ENCODE data around the gene MINK1. TPM values are rescaled to one million over a fixed set of nuclear protein-coding genes. Genes with fewer than 3 reads are reported as not detected.

Gene MINK1
- total and polyA plus RNA-seq, 10 of the 15 experiments (the other 5 are each of a cell fraction or from before 2014, with no cell fraction given) = 0.08 to 55.6 (median 15.0) TPM

DNA sequence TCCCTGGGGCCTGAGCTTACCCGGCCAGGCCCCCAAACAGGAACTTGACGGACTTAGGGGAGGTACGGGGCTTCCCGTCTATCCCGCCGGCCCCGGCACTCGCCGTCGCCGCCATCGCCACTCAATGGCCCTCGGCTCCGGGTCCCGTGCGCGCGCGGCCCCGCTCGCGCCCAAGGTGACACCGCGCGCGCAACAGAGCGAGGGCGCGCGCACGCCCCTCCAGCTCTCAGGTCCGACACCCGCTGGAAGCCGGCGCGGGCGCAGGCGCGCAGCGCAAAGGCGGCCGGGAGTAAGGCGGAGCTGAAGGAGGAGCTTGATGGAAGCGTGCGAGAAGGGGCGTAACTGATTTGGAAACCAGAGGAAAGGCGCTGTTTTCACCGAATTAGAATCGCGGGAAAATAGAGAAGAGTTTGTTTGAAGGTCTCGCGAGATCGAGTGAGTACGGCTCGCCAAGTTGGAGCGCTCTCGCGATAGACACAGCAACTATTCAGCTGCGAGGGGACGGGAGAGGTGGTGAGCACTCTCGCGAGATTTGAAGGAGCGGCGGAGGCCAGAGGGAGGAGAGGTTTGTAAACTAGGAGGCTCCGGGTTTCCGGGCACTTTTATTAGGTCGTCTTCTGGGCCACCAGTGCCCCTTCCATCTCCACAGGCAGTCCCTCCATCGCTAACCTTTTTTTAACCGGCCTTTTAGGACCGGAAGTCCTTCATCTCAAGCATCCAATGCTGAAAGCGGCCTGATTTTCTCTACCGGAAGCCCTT lies 106.8 kb downstream of the MINK1 start, which contains the start of the genes RNF167 and SLC25A11 (continued):
- TF ChIP-seq BCLAF1 (IDR thresholded peaks at IDR 0.05) (no peak), SMAD1 (IDR thresholded peaks at IDR 0.05; ENCODE audit: low read depth, partially characterized antibody) (peak; percentile 78), SUPT20H (IDR thresholded peaks at IDR 0.05; ENCODE audit: borderline replicate concordance, control insufficient read depth, low read depth, low read length) (no peak), NFXL1 (IDR thresholded peaks at IDR 0.05; ENCODE audit: borderline replicate concordance) (no peak)

DNA sequence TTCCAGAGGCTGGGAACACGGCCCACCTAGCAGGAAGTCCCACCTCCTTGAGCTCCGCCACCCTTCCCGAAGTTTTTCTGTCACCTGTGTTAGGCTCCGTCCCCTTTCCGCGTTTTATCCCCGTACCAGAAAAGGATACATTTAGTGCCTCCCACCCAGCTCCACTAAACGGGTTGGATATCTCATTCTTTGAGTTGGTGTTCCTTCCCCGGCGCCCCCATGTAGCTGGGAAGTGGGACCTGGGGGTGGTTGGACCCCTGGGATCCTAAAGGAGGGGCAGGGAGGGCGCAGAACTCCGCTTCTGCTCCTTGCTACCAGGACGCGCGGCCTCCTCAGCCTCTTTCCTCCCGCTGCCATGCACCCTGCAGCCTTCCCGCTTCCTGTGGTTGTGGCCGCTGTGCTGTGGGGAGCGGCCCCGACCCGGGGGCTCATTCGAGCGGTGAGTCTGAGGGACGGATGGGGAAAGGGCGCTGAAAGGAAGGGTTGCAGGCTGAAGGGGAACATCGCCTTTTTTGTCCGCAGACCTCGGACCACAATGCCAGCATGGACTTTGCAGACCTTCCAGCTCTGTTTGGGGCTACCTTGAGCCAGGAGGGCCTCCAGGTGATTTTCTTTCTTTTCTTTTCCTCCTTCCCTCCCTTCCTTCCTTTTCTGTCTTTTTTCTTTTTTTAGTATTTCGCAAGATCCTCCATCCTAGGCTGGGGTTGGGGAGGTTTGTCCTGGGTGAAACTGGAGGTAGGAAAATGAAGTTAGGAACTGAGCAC lies 107.6 kb downstream of the MINK1 start:
- ChIA-PET POLR2A (interaction anchor here (1.0 to 17.5 kb wide), 9 partner anchors 8 to 56 kb away, joined by 3 to 272 read pairs (median 8); partner anchors contain the start of genes CAMTA2, ENO3, INCA1 and KIF1C), CTCF (interaction anchor here (1.1 to 3.5 kb wide), 4 partner anchors 13 to 31 kb away, joined by 4 to 28 read pairs (median 11); partner anchors contain the start of gene SPAG7), RAD21 (ENCODE audit: unreplicated experiment) (interaction anchor here (0.8 to 2.8 kb wide), 11 partner anchors 8 to 385 kb away, joined by 3 to 31 read pairs (median 6); partner anchors contain the start of genes ARRB2, CHRNE, ENO3 and INCA1), SMC1A (ENCODE audit: uncharacterized antibody, unreplicated experiment) (interaction anchor here (0.9 to 4.5 kb wide), 9 partner anchors 12 to 316 kb away, joined by 3 to 38 read pairs (median 4); partner anchors contain the start of genes CAMTA2, CHRNE, ENO3 and SPAG7)
- Histone ChIP-seq H3K27me3 (replicated peaks in 1 of 2; ENCODE audit: control insufficient read depth in 2 of 2, insufficient read depth in 2 of 2, low read length in 1 of 2) (no peaks in the 10 kb centered on the region), H3K9me3 (replicated peaks; ENCODE audit: control insufficient read depth, insufficient read depth, low read length) (no peaks in the 10 kb centered on the region), H3K9ac (ENCODE audit: control insufficient read depth, insufficient read depth, low read length) (peak overlapping the region; percentile 98), H2AFZ (ENCODE audit: control insufficient read depth, low read depth, low read length) (peak overlapping the region; percentile 45), H3K4me3 (peak overlapping the region; percentile 85), H3K36me3 (ENCODE audit: control insufficient read depth in 2 of 2, insufficient read depth in 2 of 2, low read length in 1 of 2) (peaks cover 14 to 28% of the 10 kb centered on the region in 2 experiments), H3K79me2 (ENCODE audit: control insufficient read depth, insufficient read depth, low read length) (peaks cover 75% of the 10 kb centered on the region), H3K4me2 (ENCODE audit: control insufficient read depth, insufficient read depth) (peak overlapping the region; percentile 55), H3K4me1 (ENCODE audit: control insufficient read depth, insufficient read depth, low read length) (peaks cover 46% of the 10 kb centered on the region), H3K27ac (ENCODE audit: control insufficient read depth, insufficient read depth) (peak overlapping the region; percentile 97), H4K20me1 (ENCODE audit: control insufficient read depth, insufficient read depth) (no peaks in the 10 kb centered on the region; the same call in 1 of the 2 replicates)
- WGBS (ENCODE audit: insufficient coverage, insufficient replicate concordance, low lambda C conversion rate, missing lambda C conversion rate) = under 1% methylated on average over 29 of the region's 29 CpGs
- peak; percentile 18 for FAIRE-seq
- intact Hi-C loops (cut with micrococcal nuclease; ENCODE audit: unreplicated experiment) = loop anchor here (5.0 kb wide), 1 partner anchor 297 kb away; no protein-coding TSS in a partner anchor
- ATAC-seq = no peak
- DNase-seq (ENCODE audit: low read depth, low spot score) = no peak
- in situ Hi-C loops (cut with MboI) = no loop called here
- BruUV-seq (replicated peaks) = TSS peak; percentile 78
- TF ChIP-seq ZBTB40 (IDR thresholded peaks at IDR 0.05; ENCODE audit: borderline replicate concordance) = peak; percentile 34; the same call in 1 of the 2 replicates
- peak; percentile 15; the same call in 1 of the 2 replicates for TF ChIP-seq POLR2AphosphoS5 (IDR thresholded peaks at IDR 0.05; ENCODE audit: low read length)
- no peak for TF ChIP-seq ZNF24 (IDR thresholded peaks at IDR 0.05)
- peak; percentile 58; the same call in 2 of the 3 replicates for TF ChIP-seq POU2F2 (IDR thresholded peaks at IDR 0.05; ENCODE audit: borderline replicate concordance, low read depth, low read length)
- TF ChIP-seq NR2C1 (IDR thresholded peaks at IDR 0.05) = no peak
- no peak for TF ChIP-seq MLLT1 (IDR thresholded peaks at IDR 0.05)
